ENCODE data around the gene ARMH4. TPM values are rescaled to one million over a fixed set of nuclear protein-coding genes. Genes with fewer than 3 reads are reported as not detected.

Gene ARMH4
- total and polyA plus RNA-seq, 10 of the 15 experiments (the other 5 are each of a cell fraction or from before 2014, with no cell fraction given), result 0.50 to 0.97 (median 0.60) TPM; not detected in 7

- no peak overlapping the region for H3K9ac ChIP-seq (ENCODE audit: control insufficient read depth, insufficient read depth, low read length)
- H3K79me2 ChIP-seq (ENCODE audit: control insufficient read depth, insufficient read depth, low read length), result no peaks in the 10 kb centered on the region
- RAD21 ChIA-PET (ENCODE audit: unreplicated experiment), result interaction anchor here (0.6 kb wide), 1 partner anchor 35 kb away, joined by 3 read pairs; no protein-coding TSS in a partner anchor
- intact Hi-C loops (cut with micrococcal nuclease; ENCODE audit: unreplicated experiment), result no loop called here
- no TSS peak for BruUV-seq (replicated peaks)
- H3K4me1 ChIP-seq (ENCODE audit: control insufficient read depth, insufficient read depth, low read length), result no peaks in the 10 kb centered on the region
- H3K9me3 ChIP-seq (replicated peaks; ENCODE audit: control insufficient read depth, insufficient read depth, low read length), result no peaks in the 10 kb centered on the region
- 0% methylated on average over 2 of the region's 2 CpGs for WGBS (ENCODE audit: insufficient coverage, insufficient replicate concordance, low lambda C conversion rate, missing lambda C conversion rate)
- in situ Hi-C loops (cut with MboI), result no loop called here
- H3K4me3 ChIP-seq, result no peak overlapping the region
- FAIRE-seq (no peak), ATAC-seq (no peak), DNase-seq (ENCODE audit: low read depth, low spot score) (no peak)
- no peak overlapping the region for H2AFZ ChIP-seq (ENCODE audit: control insufficient read depth, low read depth, low read length)
- CTCF ChIA-PET, result no interaction called here
- no peaks in the 10 kb centered on the region for H3K36me3 ChIP-seq (ENCODE audit: control insufficient read depth in 2 of 2, insufficient read depth in 2 of 2, low read length in 1 of 2)
- no peaks in the 10 kb centered on the region for H3K27me3 ChIP-seq (replicated peaks in 1 of 2; ENCODE audit: control insufficient read depth in 2 of 2, insufficient read depth in 2 of 2, low read length in 1 of 2)
- H4K20me1 ChIP-seq (ENCODE audit: control insufficient read depth, insufficient read depth), result no peaks in the 10 kb centered on the region; the same call in 1 of the 2 replicates
- SMC1A ChIA-PET (ENCODE audit: uncharacterized antibody, unreplicated experiment), result interaction anchor here (0.7 kb wide), 1 partner anchor 277 kb away, joined by 3 read pairs; no protein-coding TSS in a partner anchor
- H3K4me2 ChIP-seq (ENCODE audit: control insufficient read depth, insufficient read depth), result no peak overlapping the region
- POLR2A ChIA-PET, result no interaction called here
- no peak overlapping the region for H3K27ac ChIP-seq (ENCODE audit: control insufficient read depth, insufficient read depth)
- TF ChIP-seq ATF7 (IDR thresholded peaks at IDR 0.05; ENCODE audit: low read depth), result no peak
- TF ChIP-seq SKIL (IDR thresholded peaks at IDR 0.05; ENCODE audit: low read depth, poor library complexity, severe bottlenecking), result no peak
- TF ChIP-seq JUND (IDR thresholded peaks at IDR 0.05; ENCODE audit: low read depth, low read length), result no peak
- no peak for TF ChIP-seq GATAD2B (conservative IDR thresholded peaks at IDR 0.05; ENCODE audit: low read depth)
- TF ChIP-seq FOXK2 (IDR thresholded peaks at IDR 0.05), result no peak
- no peak for TF ChIP-seq RFX5 (IDR thresholded peaks at IDR 0.05; ENCODE audit: low read depth, low read length)
- TF ChIP-seq MTA2 (IDR thresholded peaks at IDR 0.05; ENCODE audit: low read depth), result no peak
- TF ChIP-seq TCF7 (IDR thresholded peaks at IDR 0.05; ENCODE audit: borderline replicate concordance), result no peak
- TF ChIP-seq BMI1 (IDR thresholded peaks at IDR 0.05; ENCODE audit: borderline replicate concordance), result no peak
- no peak for TF ChIP-seq CEBPZ (IDR thresholded peaks at IDR 0.05; ENCODE audit: low read depth, low read length)
- no peak for TF ChIP-seq FOS (IDR thresholded peaks at IDR 0.05; ENCODE audit: borderline replicate concordance, extremely low read depth, insufficient read length)
- TF ChIP-seq STAT3 (IDR thresholded peaks at IDR 0.05; ENCODE audit: low read depth, low read length), result no peak
- TF ChIP-seq ZNF622 (IDR thresholded peaks at IDR 0.05), result no peak
- TF ChIP-seq BCL3 (IDR thresholded peaks at IDR 0.05; ENCODE audit: borderline replicate concordance, insufficient read depth, low read depth, low read length, poor library complexity, severe bottlenecking), result no peak
- no peak for TF ChIP-seq FOXM1 (IDR thresholded peaks at IDR 0.05; ENCODE audit: low read depth, low read length)
Observed at GRCh38 chr14:57963071-57963470, 188.9 kb downstream of the ARMH4 start.
